Raji (cell line): ENCODE measurements around the gene TMEM256.

Source experiments
- POLR2A ChIP-seq: IDR thresholded peaks from 2 replicates; pipeline ENCODE4 v1.6.1; 2011; ENCODE audit warnings: low read depth, low read length, control low read depth; ENCODE audit not compliant: insufficient read depth

Gene TMEM256

GRCh38 chr17:7356072-7356549 lies 47.8 kb downstream of the TMEM256 start:
- peak; percentile 39; the same call in 1 of the 2 replicates for TF ChIP-seq POLR2A

GRCh38 chr17:7355573-7355972 lies 48.3 kb downstream of the TMEM256 start:
- no peak for TF ChIP-seq POLR2A

GRCh38 chr17:7355053-7355452 lies 48.8 kb downstream of the TMEM256 start, which contains the start of gene TMEM95:
TMEM95 (plus strand) TSS chr17:7355156; CDS start chr17:7355205, 49 bp downstream.
- TF ChIP-seq POLR2A = no peak

DNA sequence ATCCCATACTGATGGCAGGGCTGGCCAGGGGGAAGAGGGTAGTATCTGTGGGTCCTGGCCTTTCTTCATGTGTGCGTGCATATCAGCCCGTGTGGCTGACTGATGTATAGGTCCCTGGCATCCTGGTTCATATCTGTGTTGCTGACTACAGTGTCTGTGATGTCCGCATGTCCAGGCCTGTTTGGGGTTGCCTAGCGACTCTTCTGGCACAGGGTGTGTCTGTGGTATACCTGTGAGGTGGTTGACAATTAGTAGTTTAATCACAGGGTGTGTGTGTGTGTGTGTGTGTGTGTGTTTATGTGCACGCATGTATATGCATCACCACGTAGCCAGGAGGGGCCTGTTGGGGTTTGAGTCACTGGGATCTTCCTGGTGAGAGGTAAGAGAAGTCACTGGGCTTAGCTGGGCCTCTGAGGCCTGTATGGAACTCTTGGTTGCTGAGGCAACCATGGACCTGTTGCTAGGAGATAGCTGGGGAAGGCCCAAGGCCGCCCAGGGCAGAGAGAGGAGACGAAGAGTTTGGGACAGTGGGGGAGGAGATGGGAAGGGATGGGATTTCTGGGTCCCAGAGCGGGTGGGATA lies 49.5 kb downstream of the TMEM256 start:
- no peak for TF ChIP-seq POLR2A
